Activated naive CD4-positive, alpha-beta T cell (primary cell): Measurements from ENCODE around the gene KIAA1217.
"Not testable (repeated sequence)": the region's sequence is repeated elsewhere in the genome, so short reads cannot be mapped to it uniquely, and the experiment has no call there.

ENCODE experiments used
- DNase-seq, 4 experiments: peaks; one replicate each; lab custom pipeline; 2025; lab: John Stamatoyannopoulos, UW

The KIAA1217 gene

DNA sequence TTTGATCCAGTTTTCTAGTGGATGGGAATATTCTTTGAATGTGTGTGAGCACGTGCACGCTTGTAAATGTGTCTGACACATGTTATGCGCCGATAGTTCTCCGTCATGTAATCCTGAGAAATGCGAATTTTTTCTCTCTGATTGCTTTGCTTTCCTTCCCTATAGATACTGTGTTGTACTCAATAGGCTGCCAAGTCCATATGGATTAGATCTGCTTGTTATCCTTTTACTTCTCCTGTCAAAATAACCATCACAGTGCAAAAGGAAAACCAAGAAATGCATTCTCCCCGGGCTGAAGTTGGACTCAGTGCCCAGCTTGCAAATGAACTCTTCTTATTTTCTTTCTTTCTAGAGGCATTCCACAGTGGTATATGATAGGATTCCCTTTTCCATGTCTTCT, 131.9 kb downstream of the KIAA1217 start:
- DNase-seq: no peak

DNA sequence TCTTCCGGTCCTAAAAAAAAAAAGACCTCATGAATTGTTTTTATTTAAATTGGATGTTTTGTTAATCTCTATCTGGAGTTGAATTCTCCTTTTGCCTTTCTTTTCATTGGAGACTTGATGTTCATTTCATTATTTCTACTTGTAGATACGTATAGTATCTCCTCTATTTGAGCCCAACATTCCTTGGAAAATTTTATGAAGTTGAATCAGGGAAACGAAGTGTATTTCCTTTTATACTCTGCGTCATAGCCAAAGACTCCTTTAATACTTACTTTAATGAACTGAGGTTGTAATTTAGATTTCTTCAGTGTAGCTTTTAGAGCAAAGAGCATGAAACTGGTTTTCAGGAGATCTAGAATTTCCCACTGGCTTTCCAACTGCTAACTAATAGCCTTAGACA, 132.4 kb downstream of the KIAA1217 start:
- DNase-seq: no peak

DNA sequence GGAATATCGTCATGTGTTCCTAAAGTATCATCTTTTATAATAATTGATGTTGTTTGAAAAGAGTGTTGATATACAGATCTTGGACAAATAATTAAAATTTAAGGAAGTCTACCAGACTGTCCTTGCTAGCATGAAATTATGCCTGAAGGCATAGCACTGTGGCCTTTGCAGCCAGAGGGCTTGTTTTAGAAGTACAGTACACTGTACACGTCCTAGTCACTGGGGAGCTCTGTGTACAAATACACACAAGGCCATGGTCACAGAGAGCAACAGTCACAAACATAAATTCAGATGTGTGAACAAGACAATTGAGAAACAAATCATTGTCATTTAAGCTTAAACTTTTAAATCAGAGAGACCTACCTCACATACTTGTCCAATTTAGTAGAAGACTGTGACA, 133.0 kb downstream of the KIAA1217 start:
- no peak for DNase-seq

GRCh38 chr10:24343686-24344085, 134.7 kb downstream of the KIAA1217 start:
- no peak for DNase-seq

DNA sequence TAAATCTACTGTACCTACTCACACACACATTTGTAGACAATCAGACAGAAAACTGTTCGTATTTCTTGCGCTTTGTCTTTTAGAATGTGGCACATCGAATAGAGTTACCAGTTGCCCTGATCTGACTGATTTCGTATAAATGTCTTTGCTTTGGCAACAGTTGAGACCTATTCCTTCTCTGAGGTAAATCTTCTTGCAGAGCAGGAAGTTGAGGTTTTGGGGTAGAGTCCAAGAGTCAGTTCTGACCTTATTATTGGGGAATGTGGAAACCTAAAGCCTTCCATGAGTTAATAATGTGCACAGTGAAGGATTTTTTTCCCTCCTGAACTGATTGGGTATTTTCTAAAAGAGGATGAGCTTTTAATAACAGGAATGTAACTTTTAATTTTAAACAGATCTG, 135.3 kb downstream of the KIAA1217 start:
- DNase-seq: no peak

- DNase-seq: no peak
Observed at GRCh38 chr10:24344695-24345463, 135.9 kb downstream of the KIAA1217 start.

GRCh38 chr10:24346877-24347519, 138.1 kb downstream of the KIAA1217 start:
- DNase-seq: no peak

DNA sequence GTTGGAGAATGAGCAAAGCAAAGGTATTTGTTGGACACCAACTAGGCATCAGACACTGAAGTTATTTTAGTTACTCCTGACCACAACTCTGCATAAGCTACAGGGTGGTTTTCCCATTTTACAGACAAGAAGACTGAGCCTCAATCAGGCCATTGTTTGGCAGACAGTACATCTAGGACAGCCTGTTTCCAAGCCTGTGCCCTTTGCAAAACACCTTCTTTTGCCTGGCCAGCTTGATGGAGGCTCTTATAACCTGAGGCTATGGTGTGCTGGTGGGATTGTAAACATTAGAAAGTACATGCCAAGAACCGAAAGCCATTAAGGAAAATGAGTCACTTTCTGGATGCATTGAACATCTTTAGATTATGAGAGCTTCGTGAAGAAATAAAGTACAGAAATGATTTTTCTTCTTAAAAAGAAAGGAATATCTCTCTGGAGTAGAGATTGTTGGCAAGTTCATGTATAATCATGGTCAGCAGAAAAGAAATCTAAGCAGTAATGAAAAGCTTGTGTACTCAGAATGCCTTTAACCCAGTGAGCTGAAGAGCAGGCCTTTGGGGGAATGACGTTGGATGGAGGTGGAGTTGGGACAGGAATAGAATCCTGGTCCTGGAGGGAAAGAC, 140.6 kb downstream of the KIAA1217 start:
- no peak for DNase-seq

GRCh38 chr10:24350070-24350921, 141.4 kb downstream of the KIAA1217 start:
- no peak for DNase-seq

DNA sequence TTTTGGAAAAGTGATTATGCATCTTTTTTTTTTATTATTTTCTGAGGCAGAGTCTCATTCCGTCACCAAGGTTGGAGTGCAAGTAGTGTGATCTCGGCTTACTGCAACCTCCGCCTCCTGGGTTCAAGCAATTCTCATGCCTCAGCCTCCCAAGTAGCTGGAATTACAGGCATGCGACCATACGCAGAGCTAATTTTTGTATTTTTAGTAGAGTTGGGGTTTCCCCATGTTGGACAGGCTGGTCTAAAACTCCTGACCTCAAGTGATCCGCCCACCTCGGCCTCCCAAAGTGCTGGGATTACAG, 141.9 kb downstream of the KIAA1217 start:
- DNase-seq: not testable (repeated sequence)

DNA sequence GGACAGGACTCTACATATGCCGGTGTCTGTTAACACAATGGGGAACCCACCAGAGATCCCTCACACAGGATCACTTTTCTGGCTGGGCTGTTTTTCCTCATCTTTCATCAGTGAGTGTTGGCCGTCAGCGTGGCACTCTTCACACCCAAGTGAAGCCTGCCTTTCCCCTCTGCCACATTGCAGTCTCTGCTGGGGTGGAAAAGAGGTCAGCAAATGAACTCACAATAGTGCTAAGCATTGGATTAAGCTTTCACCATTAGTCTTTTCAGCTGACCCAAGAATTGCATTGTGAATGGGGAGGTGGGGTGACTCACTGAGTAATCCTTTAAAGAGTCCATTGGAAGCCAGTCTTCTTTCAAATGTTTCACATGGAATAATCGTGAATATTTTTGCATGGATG, 143.0 kb downstream of the KIAA1217 start:
- no peak for DNase-seq

DNA sequence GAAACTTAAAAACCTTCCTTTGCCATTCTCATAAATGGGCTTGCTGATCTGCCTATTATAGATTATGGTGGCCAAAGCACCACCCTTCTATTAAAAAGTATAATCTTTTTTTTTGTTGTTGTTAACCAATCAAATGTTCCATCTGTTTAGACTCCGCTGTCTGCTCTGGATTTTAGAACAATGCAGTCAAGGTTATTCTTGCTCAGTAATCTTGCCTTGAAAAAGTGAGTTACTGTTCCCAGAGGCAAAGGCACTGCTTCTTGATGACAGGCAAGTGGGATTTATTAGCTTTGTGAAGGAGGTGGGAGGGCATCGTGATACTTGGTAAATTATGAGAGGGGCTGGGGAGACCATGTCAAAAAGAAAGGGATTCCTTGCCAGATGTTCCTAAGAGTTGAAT, 143.5 kb downstream of the KIAA1217 start:
- DNase-seq: no peak

- DNase-seq: no peak
Observed at GRCh38 chr10:24353319-24353718, 144.4 kb downstream of the KIAA1217 start.

DNA sequence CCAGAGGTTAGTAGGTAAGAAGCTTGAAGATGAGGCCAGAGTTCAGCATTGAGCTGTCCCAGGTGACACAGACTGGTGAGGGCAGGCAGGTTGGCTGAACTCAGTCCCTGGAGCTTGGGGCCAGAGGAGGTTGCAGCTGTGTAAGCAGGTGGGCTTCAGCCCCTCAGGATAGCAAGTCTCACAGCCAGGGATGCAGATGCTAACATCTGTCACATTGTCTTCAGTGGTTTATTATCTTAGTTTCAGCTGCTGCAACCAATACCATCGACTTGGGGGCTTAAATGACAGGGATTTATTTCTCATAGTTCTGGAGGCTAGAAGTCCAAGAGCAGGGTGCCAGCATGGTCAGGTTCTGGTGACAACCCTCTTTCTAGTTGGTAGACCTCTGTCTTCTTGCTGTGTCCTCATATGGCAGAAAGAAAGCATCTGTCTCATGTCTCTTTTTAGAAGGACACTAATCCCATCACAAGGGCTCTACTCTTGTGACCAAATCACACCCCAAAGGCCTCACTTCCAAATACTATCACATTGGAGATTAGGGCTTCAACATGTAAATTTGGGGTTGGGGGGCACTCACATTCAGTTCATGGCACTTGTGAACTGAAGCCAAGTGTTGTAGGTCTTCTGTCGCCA, 146.2 kb downstream of the KIAA1217 start:
- DNase-seq: no peak

DNA sequence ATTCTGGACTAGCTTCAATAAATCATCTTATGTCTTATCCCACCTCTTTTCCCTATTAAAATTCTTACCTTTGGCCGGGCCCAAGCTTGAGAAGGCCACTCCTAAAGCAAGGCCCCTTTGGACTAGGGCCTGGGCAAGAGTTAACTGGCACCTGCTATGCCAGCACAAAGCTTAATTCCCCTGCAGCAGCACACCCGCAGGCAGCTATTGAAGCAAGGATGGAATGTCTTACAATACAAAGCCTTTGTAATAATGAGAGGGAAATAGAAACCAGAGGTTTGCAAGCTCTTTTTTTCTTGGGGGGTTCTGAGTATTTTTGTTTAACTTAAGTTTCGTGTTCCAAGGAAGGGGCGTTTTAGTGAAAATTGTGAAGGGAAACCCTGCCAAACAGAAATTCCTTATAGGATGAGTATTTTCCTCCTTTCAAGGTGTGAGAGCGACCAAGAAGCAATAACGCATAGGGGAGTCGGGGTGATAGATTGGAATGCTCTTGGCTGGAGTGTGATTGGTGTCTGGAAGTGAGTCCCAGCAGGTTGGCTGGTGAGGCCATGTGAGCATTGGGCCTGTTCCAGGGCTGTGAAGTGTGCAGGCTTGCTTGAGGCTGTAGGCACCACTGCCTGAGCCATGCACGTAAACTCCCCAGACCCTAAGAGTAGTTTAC, 148.5 kb downstream of the KIAA1217 start:
- DNase-seq: no peak

GRCh38 chr10:24358022-24358421, 149.1 kb downstream of the KIAA1217 start:
- DNase-seq: no peak

DNA sequence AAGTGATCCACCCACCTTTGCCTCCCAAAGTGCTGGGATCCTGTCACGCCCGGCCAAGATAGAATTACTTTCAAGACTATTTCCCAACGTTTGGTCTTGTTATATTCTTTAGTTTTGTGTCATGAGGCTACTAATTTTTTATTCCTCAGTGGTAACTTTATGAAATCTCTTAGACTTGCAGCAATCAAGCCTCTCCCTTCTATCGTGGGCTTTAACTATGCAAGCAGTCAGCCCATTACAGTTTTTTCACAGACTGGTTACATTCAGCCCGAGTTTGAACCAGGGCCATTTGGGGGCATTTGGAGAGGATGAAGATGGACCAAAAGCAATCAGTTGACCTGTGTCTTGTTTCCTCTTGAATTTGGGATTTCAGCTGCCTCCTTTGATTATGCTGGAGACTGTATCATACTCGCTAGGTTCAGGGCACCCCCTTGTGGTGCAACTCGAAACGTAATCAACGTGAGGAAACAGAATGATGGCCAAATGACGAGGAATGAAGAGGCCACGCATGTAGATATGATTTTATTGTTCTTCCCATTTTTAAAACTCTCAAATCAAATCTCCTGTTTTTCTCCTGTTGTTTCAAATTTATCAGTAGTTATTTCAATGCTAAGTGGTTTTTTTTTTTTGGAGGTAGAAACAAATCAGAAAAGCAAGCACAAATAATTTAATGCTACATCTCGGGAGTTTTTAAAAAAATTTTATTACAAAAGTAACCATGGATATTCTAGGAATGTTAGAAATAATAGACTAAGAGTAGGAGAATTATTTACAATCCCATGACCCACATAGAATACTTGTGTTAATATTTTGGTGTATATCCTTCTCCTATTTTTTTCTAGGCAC, 151.6 kb downstream of the KIAA1217 start:
- DNase-seq: no peak

DNA sequence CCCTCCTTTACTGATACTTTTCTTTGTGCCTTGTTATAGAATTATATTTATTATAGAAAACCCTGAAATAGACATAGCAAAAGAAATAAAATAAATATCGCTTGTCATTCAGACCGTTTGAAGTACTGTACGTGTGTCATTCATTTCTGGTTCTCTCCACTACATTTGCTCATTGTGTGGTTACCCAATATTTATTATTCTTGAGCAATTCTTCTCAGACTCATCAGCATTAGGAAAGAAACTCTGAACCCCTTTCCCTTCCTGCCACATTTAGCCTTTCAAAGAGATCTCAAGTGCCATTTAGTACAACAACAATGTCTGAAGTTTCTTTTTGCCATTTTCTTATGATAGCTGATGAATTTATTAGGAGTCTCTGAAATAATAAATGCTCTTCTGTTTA, 154.1 kb downstream of the KIAA1217 start:
- DNase-seq: no peak

DNA sequence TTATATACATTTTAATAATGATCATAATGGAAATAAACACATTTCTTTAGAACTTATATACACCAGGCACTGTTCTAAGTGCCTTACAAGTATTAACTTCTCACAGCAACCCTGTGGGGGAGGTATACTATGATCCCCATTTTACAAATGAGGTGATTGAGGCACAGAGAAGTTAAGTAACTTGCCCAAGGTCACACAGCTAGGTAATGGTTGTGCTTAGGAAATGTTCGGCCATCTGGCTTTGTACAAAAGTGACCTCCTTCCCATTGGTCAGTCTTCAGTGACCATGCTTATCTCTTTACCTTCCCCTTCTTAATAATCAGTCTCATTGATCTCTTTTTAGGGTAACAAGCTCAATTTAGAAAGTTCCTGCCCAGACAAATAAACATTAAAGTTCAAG, 158.8 kb downstream of the KIAA1217 start:
- DNase-seq: no peak

DNA sequence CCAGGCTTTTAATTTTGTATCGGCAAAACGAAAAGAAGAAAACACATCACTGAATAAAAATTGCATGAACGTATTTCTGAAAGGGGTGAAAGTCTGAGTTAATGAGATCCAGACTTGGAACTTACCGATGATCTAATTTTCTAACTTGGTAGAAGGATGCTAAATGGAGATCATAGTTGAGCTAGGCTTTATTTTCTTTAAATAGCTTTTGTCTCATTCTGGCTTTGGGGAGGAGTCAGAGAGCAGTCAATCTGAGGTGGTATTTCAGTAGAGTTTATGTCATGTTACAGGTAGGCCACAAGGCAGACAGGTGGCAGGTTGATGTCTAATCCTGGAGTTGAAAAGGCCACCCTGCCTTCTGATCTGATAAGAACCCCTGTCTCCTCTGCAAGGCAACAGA, 161.9 kb downstream of the KIAA1217 start:
- DNase-seq: no peak

DNA sequence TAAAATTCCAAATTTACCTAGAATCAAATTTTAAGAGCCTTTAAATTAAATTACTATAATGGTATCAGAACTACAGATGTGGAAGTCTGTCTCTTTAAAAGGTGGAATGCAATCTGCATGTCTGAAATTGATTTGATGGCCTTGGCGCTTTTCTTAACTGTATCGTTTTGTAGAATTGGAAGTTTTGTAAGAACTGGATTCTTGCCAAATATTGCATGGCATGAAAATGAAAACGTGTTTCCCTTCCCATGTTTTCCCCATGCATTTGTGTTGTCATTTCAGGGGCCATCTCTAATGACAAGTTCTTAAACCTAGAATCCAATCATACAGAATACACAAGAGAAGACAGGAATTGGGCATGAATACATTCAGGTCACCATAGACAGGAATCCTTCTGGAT, 162.5 kb downstream of the KIAA1217 start:
- DNase-seq: no peak
